Measurements from ENCODE around the gene PPP1R14C.

Gene PPP1R14C

DNA sequence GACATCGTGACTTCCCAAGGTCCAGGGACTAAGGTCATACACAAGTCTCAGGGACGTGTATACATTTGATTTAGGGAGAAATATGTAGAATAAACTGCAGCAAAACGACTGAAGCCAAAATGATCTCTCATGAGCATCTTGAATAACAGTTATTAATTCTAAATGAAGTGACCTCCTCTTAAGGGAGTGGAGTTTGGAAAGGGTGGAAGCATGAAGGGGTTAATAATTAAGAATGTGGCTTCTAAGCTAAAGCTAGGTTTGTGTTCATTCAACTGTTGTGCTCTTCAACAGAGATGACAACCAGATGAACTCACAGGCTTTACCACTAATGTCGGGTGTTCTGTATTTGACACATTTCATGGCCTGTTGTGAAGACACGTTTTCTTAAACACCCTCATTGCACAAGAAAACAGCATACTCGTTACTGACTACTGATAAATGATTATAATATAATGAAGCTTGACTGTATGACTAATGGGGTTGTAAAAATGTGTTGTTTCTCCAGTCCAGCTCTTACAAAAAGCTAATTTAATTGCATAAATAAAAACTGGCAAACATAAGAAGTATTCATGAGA is 1.5 kb downstream of the PPP1R14C start:
- Mint-ChIP-seq H3K27me3 (ENCODE audit: low read depth) (peaks cover 65% of the 10 kb centered on the region), H3K9me3 (no peaks in the 10 kb centered on the region), H3K4me1 (ENCODE audit: low read depth) (peaks cover 8% of the 10 kb centered on the region), H3K36me3 (ENCODE audit: low read depth) (no peaks in the 10 kb centered on the region), H3K27ac (no peak overlapping the region), H3K4me3 (peak overlapping the region; percentile 58)
- DNase-seq (ENCODE audit: low spot score): no peak

GRCh38 chr6:150145427-150145826 is 2.6 kb downstream of the PPP1R14C start:
- H3K36me3 Mint-ChIP-seq (ENCODE audit: low read depth): no peaks in the 10 kb centered on the region
- no peak overlapping the region for H3K27ac Mint-ChIP-seq
- no peaks in the 10 kb centered on the region for H3K9me3 Mint-ChIP-seq
- peaks cover 8% of the 10 kb centered on the region for H3K4me1 Mint-ChIP-seq (ENCODE audit: low read depth)
- no peak for DNase-seq (ENCODE audit: low spot score)
- H3K4me3 Mint-ChIP-seq: no peak overlapping the region
- peaks cover 69% of the 10 kb centered on the region for H3K27me3 Mint-ChIP-seq (ENCODE audit: low read depth)

- H3K4me1 Mint-ChIP-seq (ENCODE audit: low read depth): peaks cover 8% of the 10 kb centered on the region
- no peak overlapping the region for H3K4me3 Mint-ChIP-seq
- H3K36me3 Mint-ChIP-seq (ENCODE audit: low read depth): no peaks in the 10 kb centered on the region
- peaks cover 69% of the 10 kb centered on the region for H3K27me3 Mint-ChIP-seq (ENCODE audit: low read depth)
- no peaks in the 10 kb centered on the region for H3K9me3 Mint-ChIP-seq
- no peak for DNase-seq (ENCODE audit: low spot score)
- H3K27ac Mint-ChIP-seq: no peak overlapping the region
These were observed 3.0 kb downstream of the PPP1R14C start for GRCh38 chr6:150145830-150146229.

DNA sequence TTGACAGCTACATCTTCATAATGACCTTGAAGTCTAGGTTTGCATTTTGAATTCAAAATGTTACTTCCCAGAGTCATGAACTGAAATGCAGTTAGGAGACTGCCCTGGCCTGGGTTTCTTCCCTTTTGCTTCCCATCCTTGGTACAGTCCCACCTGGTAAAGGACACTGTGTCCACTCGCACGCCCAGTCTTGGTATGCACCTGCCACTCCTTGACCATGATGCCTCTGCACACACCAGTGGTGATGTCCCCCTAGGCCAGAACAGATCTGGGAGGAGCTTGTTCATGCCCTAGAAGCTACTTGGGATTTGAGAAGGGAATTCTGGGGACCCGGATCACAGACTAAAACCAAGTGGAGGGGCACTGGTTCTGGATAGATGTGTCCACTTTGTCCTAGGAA is 3.6 kb downstream of the PPP1R14C start:
- Mint-ChIP-seq H3K4me3 (no peak overlapping the region), H3K36me3 (ENCODE audit: low read depth) (no peaks in the 10 kb centered on the region), H3K27me3 (ENCODE audit: low read depth) (peaks cover 69% of the 10 kb centered on the region), H3K27ac (no peak overlapping the region), H3K4me1 (ENCODE audit: low read depth) (peaks cover 8% of the 10 kb centered on the region), H3K9me3 (no peaks in the 10 kb centered on the region)
- DNase-seq (ENCODE audit: low spot score): no peak

GRCh38 chr6:150149146-150149545 is 6.3 kb downstream of the PPP1R14C start:
- H3K4me1 Mint-ChIP-seq (ENCODE audit: low read depth): peaks cover 11% of the 10 kb centered on the region
- H3K36me3 Mint-ChIP-seq (ENCODE audit: low read depth): no peaks in the 10 kb centered on the region
- H3K27me3 Mint-ChIP-seq (ENCODE audit: low read depth): peaks cover 69% of the 10 kb centered on the region
- no peaks in the 10 kb centered on the region for H3K9me3 Mint-ChIP-seq
- H3K27ac Mint-ChIP-seq: no peak overlapping the region
- no peak for DNase-seq (ENCODE audit: low spot score)
- H3K4me3 Mint-ChIP-seq: no peak overlapping the region

GRCh38 chr6:150150458-150150820 is 7.6 kb downstream of the PPP1R14C start:
- DNase-seq (ENCODE audit: low spot score): no peak
- H3K4me1 Mint-ChIP-seq (ENCODE audit: low read depth): peaks cover 11% of the 10 kb centered on the region
- no peaks in the 10 kb centered on the region for H3K36me3 Mint-ChIP-seq (ENCODE audit: low read depth)
- peaks cover 63% of the 10 kb centered on the region for H3K27me3 Mint-ChIP-seq (ENCODE audit: low read depth)
- no peak overlapping the region for H3K27ac Mint-ChIP-seq
- no peaks in the 10 kb centered on the region for H3K9me3 Mint-ChIP-seq
- no peak overlapping the region for H3K4me3 Mint-ChIP-seq

DNA sequence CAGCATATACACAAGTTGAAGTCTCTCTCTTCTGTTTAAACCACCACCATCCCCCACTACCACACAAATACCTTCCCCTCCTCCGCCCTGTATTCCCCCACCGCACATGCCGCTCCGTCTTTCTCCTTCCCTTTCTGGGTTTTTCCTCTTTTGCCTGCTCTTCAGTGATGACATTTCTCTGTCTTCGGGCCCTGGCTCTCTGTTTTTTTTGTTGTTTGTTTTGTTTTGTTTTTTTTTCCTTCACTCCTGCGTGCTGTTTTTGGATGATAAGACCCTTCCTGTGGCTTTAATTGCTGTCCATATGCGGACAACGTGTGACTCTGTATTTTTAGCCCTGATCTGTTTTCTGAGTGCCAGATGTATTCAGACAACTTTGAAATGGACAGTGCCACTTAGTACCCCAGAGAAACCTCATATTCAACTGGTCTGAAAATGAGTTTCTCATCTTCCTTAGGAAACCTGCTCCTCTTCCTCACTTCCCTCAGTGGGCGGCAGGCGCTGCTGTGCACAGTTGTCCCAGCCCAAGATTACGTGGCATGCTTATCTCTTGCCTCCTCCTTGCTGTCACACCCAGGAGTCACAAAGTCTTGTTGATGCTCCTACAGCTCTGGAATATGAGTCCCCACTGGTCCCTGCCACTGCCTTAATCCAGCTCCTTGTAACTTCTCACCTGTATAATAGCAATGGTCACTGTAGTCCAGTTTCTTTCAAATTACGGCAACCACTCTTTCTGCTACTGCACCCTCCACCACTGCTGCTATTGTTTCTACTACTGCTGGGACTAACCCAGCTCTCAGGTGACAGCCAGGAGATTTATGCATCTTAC is 8.2 kb downstream of the PPP1R14C start:
- Mint-ChIP-seq H3K27ac (no peak overlapping the region), H3K27me3 (ENCODE audit: low read depth) (peaks cover 57% of the 10 kb centered on the region), H3K36me3 (ENCODE audit: low read depth) (no peaks in the 10 kb centered on the region), H3K4me3 (no peak overlapping the region), H3K9me3 (no peaks in the 10 kb centered on the region), H3K4me1 (ENCODE audit: low read depth) (peaks cover 8% of the 10 kb centered on the region)
- DNase-seq (ENCODE audit: low spot score): no peak

DNA sequence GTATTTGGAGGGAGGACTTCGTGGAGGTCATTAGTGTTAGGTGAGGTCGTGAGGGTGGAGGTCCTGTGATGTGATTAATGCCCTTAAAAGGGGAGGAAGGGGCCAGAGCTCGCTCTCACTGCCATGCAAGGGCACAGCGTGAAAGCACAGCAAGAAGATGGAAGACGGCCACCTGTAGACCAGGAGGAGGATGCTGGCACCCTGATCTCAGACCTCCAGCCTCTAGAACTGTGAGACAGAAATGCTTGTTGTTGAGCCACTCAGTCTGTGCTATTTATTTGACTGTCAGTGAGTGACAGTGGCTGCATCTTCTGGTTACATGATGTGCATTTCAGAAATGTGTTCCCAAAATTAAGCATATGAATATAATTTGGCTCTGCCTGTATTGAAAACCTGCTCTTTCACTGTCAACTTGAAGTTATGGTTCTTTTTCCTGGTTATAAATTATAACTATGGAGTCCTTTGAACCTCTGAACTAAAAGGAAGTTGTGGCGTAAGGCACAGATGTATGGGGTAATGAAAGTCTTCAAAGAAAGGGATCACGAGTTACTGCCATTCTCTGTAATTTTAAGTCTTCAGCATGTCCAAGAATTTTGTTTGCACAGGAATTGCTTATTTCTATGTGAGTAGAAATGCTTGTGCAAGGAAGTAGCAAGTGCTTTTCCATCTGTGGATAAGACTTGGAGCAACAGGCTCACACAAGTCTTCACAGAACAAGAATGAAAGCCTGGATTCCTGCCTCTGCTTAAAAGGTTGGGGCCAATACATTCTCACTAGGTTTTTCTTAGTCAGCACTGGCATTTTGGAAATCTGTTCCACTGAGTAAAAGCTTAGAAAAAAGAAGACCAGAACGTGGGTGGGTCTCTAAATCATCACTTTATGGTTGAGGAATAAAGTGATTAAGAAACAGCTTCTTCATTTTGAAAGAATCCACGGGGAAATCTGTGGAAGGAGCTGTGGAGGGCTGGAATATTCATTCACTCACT is 10.3 kb downstream of the PPP1R14C start:
- DNase-seq (ENCODE audit: low spot score): no peak
- Mint-ChIP-seq H3K27me3 (ENCODE audit: low read depth) (peaks cover 49% of the 10 kb centered on the region), H3K27ac (no peak overlapping the region), H3K4me1 (ENCODE audit: low read depth) (peaks cover 20% of the 10 kb centered on the region), H3K4me3 (no peak overlapping the region), H3K9me3 (no peaks in the 10 kb centered on the region), H3K36me3 (ENCODE audit: low read depth) (no peaks in the 10 kb centered on the region)

DNA sequence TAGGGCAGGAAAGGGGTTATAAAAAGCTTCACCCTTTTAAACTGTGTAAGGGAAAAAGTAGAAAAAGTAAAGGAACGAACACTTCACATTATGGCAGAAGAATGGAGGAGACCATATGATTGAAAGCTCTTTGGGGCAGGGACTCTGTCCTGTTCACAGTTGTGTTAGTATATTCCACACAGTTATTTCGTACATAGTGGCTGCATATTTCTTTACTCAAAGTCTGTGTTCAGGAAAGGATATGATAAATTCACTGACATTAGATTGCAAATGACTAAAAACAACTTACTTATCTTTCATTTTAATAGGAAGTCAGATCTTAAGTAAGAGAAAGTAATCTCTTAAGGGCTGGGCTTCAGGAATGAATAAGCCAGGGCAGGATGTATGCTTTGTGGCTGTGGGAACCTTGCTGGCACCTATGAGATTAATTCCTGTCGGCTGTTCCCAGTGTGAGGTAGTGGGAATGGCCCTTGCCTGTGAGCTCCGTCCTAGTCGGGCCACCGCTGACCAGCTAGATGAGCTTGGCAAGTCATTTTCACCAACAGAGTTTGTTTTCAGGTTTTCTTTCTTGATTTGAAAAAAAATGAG is 11.2 kb downstream of the PPP1R14C start:
- Mint-ChIP-seq H3K27ac (no peak overlapping the region), H3K36me3 (ENCODE audit: low read depth) (no peaks in the 10 kb centered on the region), H3K4me1 (ENCODE audit: low read depth) (peaks cover 20% of the 10 kb centered on the region), H3K27me3 (ENCODE audit: low read depth) (peaks cover 52% of the 10 kb centered on the region), H3K4me3 (no peak overlapping the region), H3K9me3 (no peaks in the 10 kb centered on the region)
- DNase-seq (ENCODE audit: low spot score): no peak

DNA sequence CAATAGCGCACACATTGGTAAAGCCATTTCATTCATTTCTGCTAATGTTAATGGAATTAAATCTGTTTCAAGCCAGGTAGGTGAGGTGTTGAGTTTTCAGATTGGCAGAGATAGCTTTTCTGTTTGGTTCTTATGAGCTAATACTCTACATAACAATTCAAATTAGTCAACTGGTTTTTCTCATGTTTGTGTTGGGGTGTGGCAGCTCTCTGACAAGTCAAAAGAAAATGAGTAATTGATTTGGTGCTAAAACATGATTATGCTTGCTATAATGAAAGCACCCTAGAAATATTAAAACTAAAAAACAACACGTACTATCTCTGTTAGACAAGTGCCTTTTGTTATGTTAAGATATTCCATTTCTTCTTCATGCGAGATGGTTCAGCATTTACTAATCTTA is 13.6 kb downstream of the PPP1R14C start:
- Mint-ChIP-seq H3K9me3 (no peaks in the 10 kb centered on the region), H3K27ac (no peak overlapping the region), H3K4me3 (no peak overlapping the region), H3K4me1 (ENCODE audit: low read depth) (peaks cover 20% of the 10 kb centered on the region), H3K36me3 (ENCODE audit: low read depth) (no peaks in the 10 kb centered on the region), H3K27me3 (ENCODE audit: low read depth) (peaks cover 41% of the 10 kb centered on the region)
- DNase-seq (ENCODE audit: low spot score): no peak

DNA sequence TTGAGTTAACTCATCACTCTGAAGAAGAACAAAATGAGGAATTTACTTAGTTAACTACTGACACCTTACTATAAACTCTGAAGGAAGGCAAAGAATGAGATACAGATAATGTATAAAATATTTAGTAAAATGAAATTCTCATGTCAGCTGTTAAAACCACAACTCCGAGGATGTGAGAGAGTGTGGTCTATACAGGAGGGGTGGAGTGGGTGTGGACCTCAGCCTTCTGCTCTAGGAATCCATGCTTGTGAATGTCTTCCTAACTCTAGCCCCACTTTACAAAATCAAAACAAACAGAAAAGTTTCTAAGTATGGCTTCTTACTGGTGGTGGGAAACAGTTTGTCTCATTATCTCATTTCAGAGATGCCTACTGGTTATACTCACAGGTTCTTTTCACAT is 14.2 kb downstream of the PPP1R14C start:
- no peak for DNase-seq (ENCODE audit: low spot score)
- no peaks in the 10 kb centered on the region for H3K36me3 Mint-ChIP-seq (ENCODE audit: low read depth)
- H3K4me1 Mint-ChIP-seq (ENCODE audit: low read depth): peaks cover 20% of the 10 kb centered on the region
- H3K4me3 Mint-ChIP-seq: peak overlapping the region; percentile 7
- no peaks in the 10 kb centered on the region for H3K9me3 Mint-ChIP-seq
- H3K27me3 Mint-ChIP-seq (ENCODE audit: low read depth): peaks cover 39% of the 10 kb centered on the region
- no peak overlapping the region for H3K27ac Mint-ChIP-seq

DNA sequence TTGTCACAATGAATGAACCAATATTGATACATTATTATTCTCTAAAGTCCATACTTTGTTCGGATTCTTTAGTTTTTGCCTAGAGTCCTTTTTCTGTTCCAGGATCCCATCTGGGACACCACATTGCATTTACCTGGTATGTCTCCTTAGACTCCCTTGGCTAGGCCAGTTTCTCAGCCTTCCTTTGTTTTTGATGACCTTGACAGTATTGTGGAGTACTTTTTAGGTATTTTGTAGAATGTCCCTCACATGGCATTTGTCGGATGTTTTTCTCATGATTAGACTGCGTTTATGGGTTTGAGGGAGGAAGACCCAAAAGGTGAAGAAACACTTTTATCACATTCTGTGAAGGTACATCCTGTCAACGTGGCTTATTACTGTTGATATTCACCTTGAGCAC is 16.9 kb downstream of the PPP1R14C start:
- H3K4me1 Mint-ChIP-seq (ENCODE audit: low read depth): peaks cover 11% of the 10 kb centered on the region
- DNase-seq (ENCODE audit: low spot score): no peak
- no peak overlapping the region for H3K27ac Mint-ChIP-seq
- H3K27me3 Mint-ChIP-seq (ENCODE audit: low read depth): peaks cover 29% of the 10 kb centered on the region
- no peak overlapping the region for H3K4me3 Mint-ChIP-seq
- H3K9me3 Mint-ChIP-seq: no peaks in the 10 kb centered on the region
- H3K36me3 Mint-ChIP-seq (ENCODE audit: low read depth): no peaks in the 10 kb centered on the region

GRCh38 chr6:150163970-150164369 is 21.1 kb downstream of the PPP1R14C start:
- Mint-ChIP-seq H3K4me1 (ENCODE audit: low read depth) (no peaks in the 10 kb centered on the region), H3K27ac (no peak overlapping the region), H3K4me3 (no peak overlapping the region), H3K9me3 (no peaks in the 10 kb centered on the region), H3K36me3 (ENCODE audit: low read depth) (no peaks in the 10 kb centered on the region), H3K27me3 (ENCODE audit: low read depth) (peaks cover 16% of the 10 kb centered on the region)
- no peak for DNase-seq (ENCODE audit: low spot score)

All from T-helper 2 cell treated with Interferon-gamma antibody and Interleukin-4, amounts not matched to agents 5 μg/mL and 100 μg/mL, for 36 hours (primary cell).